HG03097 (cell line): ENCODE measurements around the gene MECP2.

Source experiments
- ATAC-seq: cut with Tn5 transposase; IDR thresholded peaks from one replicate; pipeline ENCODE4 v1.9.1; 2021; ENCODE audit not compliant: unreplicated experiment, low FRiP score

Gene MECP2

GRCh38 chrX:154064637-154065435 lies 32.7 kb downstream of the MECP2 start:
- ATAC-seq, result no peak

- no peak for ATAC-seq
These were observed 34.3 kb downstream of the MECP2 start for GRCh38 chrX:154063234-154063633.

GRCh38 chrX:154061801-154062200 lies 35.7 kb downstream of the MECP2 start:
- no peak for ATAC-seq

- no peak for ATAC-seq
These were observed 37.7 kb downstream of the MECP2 start for GRCh38 chrX:154059729-154060245.

GRCh38 chrX:154059231-154059630 lies 38.3 kb downstream of the MECP2 start:
- ATAC-seq, result no peak

DNA sequence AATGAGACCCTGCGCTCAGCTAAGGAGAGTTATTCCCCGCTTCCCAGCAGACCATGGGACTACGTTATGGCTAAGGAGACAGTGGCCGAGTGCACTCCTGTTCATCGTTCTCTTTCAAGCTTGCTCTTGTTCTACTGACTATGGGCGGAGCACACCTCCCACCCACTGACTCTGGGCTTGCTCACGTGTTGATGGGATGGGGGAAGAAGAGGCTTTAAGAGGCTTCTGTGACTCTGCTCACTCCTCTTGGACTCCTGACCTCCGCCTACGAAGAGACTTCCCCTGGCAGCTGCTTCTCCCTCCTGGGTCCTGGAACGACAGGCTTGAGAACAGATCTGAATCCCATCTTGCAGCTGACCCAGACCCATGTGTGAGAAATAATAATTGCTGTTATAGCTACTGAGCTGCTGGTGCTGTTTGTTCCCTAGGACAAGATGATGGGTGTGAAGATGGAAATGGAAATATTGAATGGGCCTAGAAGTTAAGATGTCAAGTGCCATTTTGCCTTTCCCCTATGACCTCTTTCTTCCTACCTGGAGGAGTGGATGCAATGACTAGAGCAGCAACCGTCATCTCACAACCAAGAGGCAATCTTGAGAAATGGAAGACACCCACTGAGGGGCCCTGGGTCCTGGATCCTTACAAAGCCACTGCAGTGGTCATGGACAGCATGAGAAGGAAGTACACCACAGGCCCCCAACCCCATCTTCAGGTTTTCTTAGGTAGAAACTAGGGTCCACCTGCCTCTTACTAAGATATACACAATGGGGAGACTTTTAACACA lies 39.1 kb downstream of the MECP2 start:
- ATAC-seq, result no peak

- no peak for ATAC-seq
These were observed 39.7 kb downstream of the MECP2 start for GRCh38 chrX:154057791-154058190.

- ATAC-seq, result no peak
These were observed 40.7 kb downstream of the MECP2 start for GRCh38 chrX:154056770-154057241.

- no peak for ATAC-seq
These were observed 46.2 kb downstream of the MECP2 start for GRCh38 chrX:154051201-154051810.

GRCh38 chrX:154050113-154050495 lies 47.4 kb downstream of the MECP2 start:
- ATAC-seq, result no peak

- ATAC-seq, result no peak
These were observed 48.1 kb downstream of the MECP2 start for GRCh38 chrX:154049209-154050112.

GRCh38 chrX:154048398-154048797 lies 49.1 kb downstream of the MECP2 start:
- no peak for ATAC-seq

GRCh38 chrX:154046940-154047610 lies 50.4 kb downstream of the MECP2 start:
- ATAC-seq, result no peak

- ATAC-seq, result no peak
These were observed 51.3 kb downstream of the MECP2 start for GRCh38 chrX:154046031-154046781.

DNA sequence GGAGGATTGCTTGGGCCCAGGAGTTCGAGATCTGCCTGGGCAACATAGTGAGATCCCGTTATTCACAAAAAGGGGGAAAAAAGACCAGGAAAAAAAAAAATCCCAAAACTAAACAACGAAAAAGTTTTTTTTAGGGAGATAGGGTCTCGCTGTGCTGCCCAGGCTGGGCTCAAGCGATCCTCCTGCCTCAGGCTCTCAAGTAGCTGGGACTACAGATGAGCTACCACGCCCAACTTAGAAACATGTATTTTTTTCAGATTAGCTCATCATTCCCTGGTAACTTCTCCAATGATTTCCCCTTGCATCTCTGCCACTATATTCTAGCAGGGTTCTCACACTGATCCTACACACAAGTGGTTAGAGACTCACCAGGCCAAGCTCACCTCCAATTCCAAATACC lies 53.4 kb downstream of the MECP2 start:
- no peak for ATAC-seq

DNA sequence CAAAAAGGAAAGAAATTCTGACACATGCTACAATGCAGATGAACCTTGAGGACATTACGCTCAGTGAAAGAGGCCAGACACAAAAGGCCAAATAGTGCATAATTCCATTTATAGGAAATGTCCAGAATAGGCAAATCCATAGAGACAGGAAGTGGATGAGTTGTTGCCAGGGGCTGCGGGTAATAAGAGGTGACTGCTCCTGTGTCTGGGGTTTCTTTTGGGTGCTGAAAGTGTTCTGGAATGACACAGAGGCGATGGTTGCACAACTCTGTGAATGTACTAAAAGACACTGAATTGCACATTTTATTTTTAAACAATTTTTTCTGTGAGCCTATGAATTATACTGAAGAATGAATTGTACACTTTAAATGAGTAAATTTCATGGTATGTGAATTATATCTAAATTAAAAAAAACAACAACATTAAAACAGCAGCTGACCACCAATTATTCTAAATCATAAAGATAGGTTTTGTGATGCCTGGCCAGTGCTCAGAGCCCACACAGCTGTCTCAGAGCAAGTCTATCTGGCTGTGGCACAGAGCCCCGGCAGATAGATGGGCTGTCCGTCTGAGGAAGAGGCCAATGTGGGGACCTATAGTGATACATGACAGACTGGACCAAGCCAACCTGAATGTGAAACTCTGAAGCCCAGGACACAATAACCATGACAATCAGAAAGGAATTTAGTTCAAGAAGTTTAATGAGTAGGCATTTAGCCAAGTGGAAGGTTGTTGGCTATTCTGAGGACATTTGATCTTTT lies 54.3 kb downstream of the MECP2 start:
- ATAC-seq, result no peak

DNA sequence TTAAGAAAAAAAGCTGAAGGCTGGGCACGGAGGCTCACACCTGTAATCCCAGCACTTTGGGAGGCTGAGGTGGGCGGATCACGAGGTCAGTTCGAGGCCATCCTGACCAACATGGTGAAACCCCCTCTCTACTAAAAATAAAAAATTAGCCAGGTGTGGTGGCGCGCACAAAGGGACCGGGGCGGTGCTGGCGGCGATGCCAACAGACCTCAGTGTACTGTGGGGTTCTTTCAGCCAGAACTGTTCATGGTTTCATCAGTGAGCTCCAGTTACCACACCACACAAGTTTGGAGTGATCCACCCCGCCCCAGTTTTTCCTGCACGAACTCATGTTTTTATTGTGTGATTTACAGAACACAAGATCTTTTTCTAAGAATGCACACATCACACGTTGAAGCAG lies 56.7 kb downstream of the MECP2 start:
- no peak for ATAC-seq

DNA sequence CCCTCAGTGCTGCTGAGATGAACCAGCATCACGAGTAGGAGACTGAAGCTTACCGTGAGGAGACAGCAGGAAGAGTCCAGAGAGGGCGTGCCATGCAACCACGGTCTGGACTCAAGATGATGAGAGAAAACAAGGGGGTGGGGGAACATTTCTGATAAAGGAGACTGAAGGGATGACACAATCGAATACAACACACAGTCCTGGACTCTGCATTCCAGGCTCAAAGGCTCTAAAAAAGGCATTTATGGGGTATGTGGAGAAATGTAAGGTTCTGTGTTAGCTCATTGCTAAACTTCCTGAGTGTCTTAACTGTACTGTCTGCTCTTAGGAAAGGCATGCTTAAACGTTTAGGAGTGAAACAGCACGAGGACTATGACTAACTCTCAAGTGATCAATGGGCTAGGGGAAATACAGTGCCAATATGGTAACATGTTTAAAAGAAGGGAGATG lies 57.2 kb downstream of the MECP2 start:
- ATAC-seq, result no peak
